ENCODE data around the gene RAB27B.
"Not testable (repeated sequence)": the region's sequence is repeated elsewhere in the genome, so short reads cannot be mapped to it uniquely, and the experiment has no call there.

RAB27B gene

DNA sequence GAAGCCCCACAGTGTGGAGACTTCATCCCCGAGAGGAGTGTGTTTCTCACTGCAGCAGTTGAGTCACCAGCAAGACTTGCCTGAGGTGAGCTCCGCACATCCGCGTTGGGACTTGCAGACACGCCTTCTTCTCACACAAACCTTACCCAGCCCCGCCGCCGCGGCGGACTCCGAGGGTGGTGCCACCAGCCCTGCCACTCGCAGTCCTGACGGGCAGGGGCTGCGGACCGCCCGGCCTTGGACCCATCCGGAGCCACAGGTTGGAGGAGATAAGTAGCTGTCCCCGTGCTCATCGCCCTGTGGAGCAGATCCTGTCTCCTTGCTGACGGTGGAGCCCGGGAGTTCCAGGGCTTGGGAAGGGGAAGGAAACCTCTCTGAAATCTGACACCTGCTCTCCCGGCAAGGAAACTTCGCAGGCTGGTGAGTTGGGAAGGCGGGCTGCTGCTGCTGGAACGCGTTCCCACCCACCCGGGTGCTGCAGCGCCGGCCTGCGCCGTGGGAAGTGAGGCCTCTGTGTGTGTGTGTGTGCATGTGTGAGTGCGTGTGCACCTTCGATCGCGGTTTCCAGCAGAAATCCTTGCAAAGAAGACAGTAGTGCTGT, at the start of gene RAB27B:
Gene RAB27B, plus strand, starts transcription at position 197 of the 601 bp plus-strand sequence. CDS start 49,109 bp downstream, outside the sequence.
- DNase-seq (ENCODE audit: low read depth in 2 of 2, low spot score in 1 of 2), result peak; percentile 29 to 52

DNA sequence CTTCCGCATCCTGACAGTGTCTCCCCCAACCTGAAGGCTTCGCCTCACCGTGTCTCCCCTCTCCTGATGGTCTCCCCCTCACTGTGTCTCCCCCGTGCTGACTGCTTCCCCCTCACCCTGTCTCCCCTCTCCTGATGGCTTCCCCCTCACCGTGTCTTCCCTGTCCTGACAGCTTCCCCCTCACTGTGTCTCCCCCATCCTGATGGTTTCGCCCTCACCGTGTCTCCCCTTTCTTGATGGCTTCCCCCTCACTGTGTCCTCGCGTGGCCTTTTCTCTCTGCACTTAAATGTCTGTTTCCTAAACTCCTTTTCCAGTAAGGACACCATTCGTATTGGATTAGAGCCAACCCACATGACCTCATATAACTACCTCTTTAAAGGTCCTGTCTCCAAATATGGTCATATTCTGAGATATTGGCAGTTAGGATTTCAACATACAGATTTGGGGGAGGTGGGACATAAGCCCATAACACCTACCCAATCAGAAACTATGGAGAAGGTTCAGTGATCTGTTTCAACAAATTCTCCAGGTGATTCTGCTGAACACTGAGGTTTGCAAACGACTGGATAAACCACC, 47.9 kb upstream of the RAB27B start:
- DNase-seq (ENCODE audit: low read depth in 2 of 2, low spot score in 1 of 2), result no peak

GRCh38 chr18:54780970-54781369, 47.3 kb upstream of the RAB27B start:
- no peak for DNase-seq (ENCODE audit: low read depth in 2 of 2, low spot score in 1 of 2)

- no peak for DNase-seq (ENCODE audit: low read depth in 2 of 2, low spot score in 1 of 2)
Measured at GRCh38 chr18:54783139-54783538, 45.1 kb upstream of the RAB27B start.

- DNase-seq (ENCODE audit: low read depth in 2 of 2, low spot score in 1 of 2), result no peak
Measured at GRCh38 chr18:54786206-54786605, 42.1 kb upstream of the RAB27B start.

DNA sequence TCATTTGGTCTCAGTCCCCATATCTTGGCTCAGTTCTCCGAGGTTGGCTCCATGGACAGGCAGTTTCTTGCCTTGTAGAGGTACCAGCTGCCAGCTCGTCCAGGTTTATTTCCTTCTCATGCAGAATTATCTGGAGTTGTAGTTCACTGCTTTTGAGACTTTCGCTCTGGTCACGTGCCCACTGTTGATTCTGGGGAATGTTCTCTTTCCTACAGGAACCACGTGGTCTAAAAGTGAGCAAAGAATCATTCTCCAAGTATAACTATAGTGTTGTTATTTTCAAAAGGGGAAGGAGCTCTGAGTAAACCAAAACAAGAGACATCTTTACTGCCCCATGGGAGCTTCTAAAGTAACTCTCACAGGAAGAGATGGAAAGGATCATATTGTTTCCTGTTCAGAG, 41.2 kb upstream of the RAB27B start:
- DNase-seq (ENCODE audit: low read depth in 2 of 2, low spot score in 1 of 2), result no peak

DNA sequence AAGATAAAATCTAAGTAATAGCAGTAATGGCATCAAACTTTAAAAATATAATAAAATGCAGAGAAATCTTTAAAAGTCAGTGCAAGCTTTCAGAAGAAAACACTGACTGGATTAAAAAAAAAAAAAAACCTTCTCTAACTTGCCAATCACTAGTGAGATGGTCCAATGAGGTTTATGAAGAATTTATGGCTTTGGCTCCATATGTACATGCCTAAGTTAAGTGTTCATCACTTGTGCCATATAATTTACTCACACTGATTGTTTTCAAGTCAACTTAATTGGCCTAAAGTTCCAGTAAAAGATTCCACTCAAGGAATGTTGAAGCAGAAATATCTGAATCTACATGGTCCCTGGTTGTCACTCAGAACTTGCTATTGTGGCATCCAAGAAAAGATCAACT, 40.7 kb upstream of the RAB27B start:
- no peak for DNase-seq (ENCODE audit: low read depth in 2 of 2, low spot score in 1 of 2)

GRCh38 chr18:54790109-54790508, 38.2 kb upstream of the RAB27B start:
- DNase-seq (ENCODE audit: low read depth in 2 of 2, low spot score in 1 of 2), result no peak

- no peak for DNase-seq (ENCODE audit: low read depth in 2 of 2, low spot score in 1 of 2)
Measured at GRCh38 chr18:54791657-54792056, 36.6 kb upstream of the RAB27B start.

- no peak for DNase-seq (ENCODE audit: low read depth in 2 of 2, low spot score in 1 of 2)
Measured at GRCh38 chr18:54792079-54792478, 36.2 kb upstream of the RAB27B start.

DNA sequence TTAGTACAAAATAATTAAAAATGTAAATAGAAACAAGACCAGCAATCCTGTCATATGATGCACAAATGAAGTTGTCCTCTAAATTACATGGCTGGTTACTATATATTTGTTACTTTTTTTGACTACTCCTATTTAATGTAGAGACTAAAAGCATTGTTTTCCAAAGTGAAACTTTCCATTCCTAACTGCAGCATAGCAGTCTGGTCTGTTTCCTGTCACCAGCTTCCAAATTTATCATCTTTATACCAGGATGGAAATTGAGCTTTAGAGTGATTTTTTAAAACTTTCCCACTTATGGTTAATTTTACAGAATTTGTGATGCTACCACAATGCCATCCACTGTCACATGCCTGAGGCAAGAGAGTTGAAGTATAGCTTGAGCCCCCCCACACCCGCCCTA, 33.5 kb upstream of the RAB27B start:
- DNase-seq (ENCODE audit: low read depth in 2 of 2, low spot score in 1 of 2), result no peak

- DNase-seq (ENCODE audit: low read depth in 2 of 2, low spot score in 1 of 2), result no peak
Measured at GRCh38 chr18:54798186-54798585, 30.1 kb upstream of the RAB27B start.

- no peak for DNase-seq (ENCODE audit: low read depth in 2 of 2, low spot score in 1 of 2)
Measured at GRCh38 chr18:54801374-54801773, 26.9 kb upstream of the RAB27B start.

- no peak for DNase-seq (ENCODE audit: low read depth in 2 of 2, low spot score in 1 of 2)
Measured at GRCh38 chr18:54802178-54802577, 26.1 kb upstream of the RAB27B start.

GRCh38 chr18:54802686-54803395, 25.4 kb upstream of the RAB27B start:
- DNase-seq (ENCODE audit: low read depth in 2 of 2, low spot score in 1 of 2), result no peak

GRCh38 chr18:54805571-54806334, 22.5 kb upstream of the RAB27B start:
- DNase-seq (ENCODE audit: low read depth in 2 of 2, low spot score in 1 of 2), result no peak

DNA sequence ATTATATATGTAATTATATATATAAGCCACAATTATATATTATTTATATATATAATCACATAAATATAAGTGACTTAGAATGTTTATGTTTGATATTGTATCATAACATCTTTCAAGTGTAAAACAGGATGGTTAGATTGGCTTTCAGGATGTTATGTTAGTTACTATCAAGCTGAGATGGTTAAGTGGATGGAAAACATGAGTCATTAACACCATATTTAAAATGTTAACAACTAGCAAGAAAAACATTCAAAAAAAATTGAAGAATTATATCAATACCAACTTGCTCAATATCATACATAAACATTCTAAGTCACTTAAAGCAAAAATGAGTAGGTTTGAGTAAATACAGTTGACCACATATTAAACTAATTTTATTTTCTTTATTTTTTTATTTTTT, 21.8 kb upstream of the RAB27B start:
- DNase-seq (ENCODE audit: low read depth in 2 of 2, low spot score in 1 of 2), result no peak

DNA sequence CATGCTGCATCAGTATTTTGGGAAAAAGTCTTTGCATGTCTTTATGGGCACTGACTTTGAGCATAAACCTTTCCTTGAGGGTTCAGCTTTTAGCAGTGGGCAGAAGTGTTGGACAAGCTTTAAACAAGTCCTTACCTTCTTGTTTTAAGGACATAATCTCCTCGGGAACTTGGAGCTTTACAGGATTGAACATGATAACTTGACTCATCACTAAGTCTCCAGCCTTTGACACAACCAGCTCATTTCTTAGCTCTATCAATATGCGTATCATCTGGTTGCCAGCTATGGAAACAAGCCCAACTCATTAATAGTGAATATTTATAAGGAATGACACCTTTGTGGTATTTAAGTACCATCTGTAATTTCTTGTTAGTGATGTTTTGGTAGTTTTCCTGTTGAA, 21.0 kb upstream of the RAB27B start:
- DNase-seq (ENCODE audit: low read depth in 2 of 2, low spot score in 1 of 2), result no peak

DNA sequence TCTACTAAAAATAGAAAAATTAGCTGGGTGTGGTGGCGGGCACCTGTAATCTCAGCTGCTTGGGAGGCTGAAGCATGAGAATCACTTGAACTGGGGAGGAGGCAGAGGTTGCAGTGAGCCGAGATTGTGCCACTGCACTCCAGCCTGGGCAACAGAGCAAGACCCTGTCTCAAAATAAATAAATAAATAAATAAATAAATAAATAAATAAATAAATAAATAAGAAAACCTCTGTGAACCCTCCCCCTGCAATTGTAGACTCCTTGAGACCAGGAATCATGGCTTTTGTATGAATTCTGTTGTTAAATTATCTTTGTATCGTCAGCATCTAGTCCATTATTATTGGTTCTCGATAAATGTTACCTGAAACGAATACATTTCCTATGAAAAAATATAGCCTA, 17.6 kb upstream of the RAB27B start:
- DNase-seq (ENCODE audit: low read depth in 2 of 2, low spot score in 1 of 2), result not testable (repeated sequence)

- DNase-seq (ENCODE audit: low read depth in 2 of 2, low spot score in 1 of 2), result no peak
Measured at GRCh38 chr18:54812885-54813284, 15.4 kb upstream of the RAB27B start.

- no peak for DNase-seq (ENCODE audit: low read depth in 2 of 2, low spot score in 1 of 2)
Measured at GRCh38 chr18:54813305-54813704, 15.0 kb upstream of the RAB27B start.

All from stimulated activated CD8-positive, alpha-beta memory T cell treated with anti-CD3 and anti-CD28 coated beads, Interleukin-4, amount 100 ng/mL, for 1 hour (primary cell).